Gastrocnemius medialis (tissue), 4 donors: Measurements from ENCODE around the gene BTBD16. TPM values are rescaled to one million over a fixed set of nuclear protein-coding genes. Genes with fewer than 3 reads are reported as not detected.
A peak's percentile ranks its signal among the peaks of the same experiment; 100 is the strongest.

Experiments
- ATAC-seq, 2 donors: fragments of 150-250 bp; one replicate each; pipeline ENCODE4 v1.9.1; 2016
- DNase-seq, 2 donors: peaks; one replicate each; pipeline ENCODE4 v3.0.0-alpha.2; 2019
- H3K27ac ChIP-seq, 4 donors: fragments of 200-600 bp; sonication (generic); 1 replicate in 1 of 4; 2 replicates in 3 of 4; pipeline ENCODE4 v1.5.1; 2016 to 2018; ENCODE audit warnings: mild to moderate bottlenecking in 2 of 4, moderate library complexity in 1 of 4
- H3K27me3 ChIP-seq, 3 donors: fragments of 200-600 bp; sonication (generic) in 2 of 3; 1 replicate in 1 of 3; 2 replicates in 2 of 3; pipeline versions ENCODE4 v1.5.1 to v1.6.0; 2016 to 2019; ENCODE audit warnings: mild to moderate bottlenecking in 1 of 3, moderate library complexity in 1 of 3
- H3K36me3 ChIP-seq, 2 donors: fragments of 200-600 bp; sonication (generic) in 1 of 2; one replicate each; pipeline ENCODE4 v1.5.1; 2017 to 2018
- H3K4me1 ChIP-seq, 2 donors: fragments of 200-600 bp; sonication (generic) in 1 of 2; one replicate each; pipeline ENCODE4 v1.5.1; 2016 to 2017; ENCODE audit warnings: mild to moderate bottlenecking in 2 of 2
- H3K4me3 ChIP-seq, 4 donors: fragments of 200-600 bp; sonication (generic) in 3 of 4; 1 replicate in 1 of 4; 2 replicates in 3 of 4; pipeline ENCODE4 v1.5.1; 2016 to 2019; ENCODE audit warnings: mild to moderate bottlenecking in 2 of 4
- H3K9me3 ChIP-seq, 3 donors: fragments of 200-600 bp; sonication (generic) in 2 of 3; 1 replicate in 1 of 3; 2 replicates in 2 of 3; pipeline ENCODE4 v1.5.1; 2016 to 2019
- CTCF ChIP-seq, 5 experiments: fragments of 450-650 bp in 3 of 5; fragments of 200-600 bp in 2 of 5; sonication (generic) in 2 of 5; IDR thresholded peaks in 4 of 5; conservative IDR thresholded peaks in 1 of 5; 1 replicate in 4 of 5; 2 replicates in 1 of 5; pipeline ENCODE4 v1.5.1; 2016 to 2019; ENCODE audit warnings: antibody characterized with exemption in 5 of 5, mild to moderate bottlenecking in 3 of 5, moderate library complexity in 3 of 5
- POLR2A ChIP-seq, 2 donors: fragments of 450-650 bp; IDR thresholded peaks; one replicate each; pipeline ENCODE4 v1.6.1; 2017; ENCODE audit warnings: antibody characterized with exemption in 2 of 2, mild to moderate bottlenecking in 2 of 2, moderate library complexity in 2 of 2
- in situ Hi-C, 4 donors: fragments of 200-750 bp; cut with MboI; loops; one replicate each; pipeline versions ENCODE4 v1.15.0 to v1.8.0; 2017; ENCODE audit warnings: low sequenced_read_pairs in 4 of 4
- intact Hi-C: fragments of 100-400 bp; cut with DNase I; formaldehyde crosslinking; loops from one replicate; pipeline ENCODE4 v1.15.1; 2023; ENCODE audit warnings: low total_unique reads
- total RNA-seq, 4 donors: library from RNA; depleted of rRNA; stranded (reverse); fragments of >200 nt; gene quantifications; one replicate each; pipeline versions ENCODE4 v1.1.0 to v1.2.3, GENCODE V29; 2016

The BTBD16 gene
- total RNA-seq, 4 donors from 2014 or later = 0.46 to 0.55 TPM; not detected in 2

GRCh38 chr10:122233857-122234348 is 37.2 kb upstream of the BTBD16 start:
- H3K27ac ChIP-seq = peak overlapping the region; percentile 83 to 95 (median 86)
- in situ Hi-C loops = no loop called here
- ATAC-seq = peak; percentile 63 to 68
- H3K36me3 ChIP-seq = peaks cover 0 to 53% of the 10 kb centered on the region in 2 donors
- TF ChIP-seq CTCF (IDR thresholded peaks at IDR 0.05 in 4 of 5, conservative IDR thresholded peaks at IDR 0.05 in 1 of 5) (peak in 1 of 5 experiments; percentile 31), POLR2A (IDR thresholded peaks at IDR 0.05) (peak in 1 of 2 donors; percentile 11)
- H3K27me3 ChIP-seq = no peaks in the 10 kb centered on the region
- intact Hi-C loops = loop anchor here (2.0 to 10.0 kb wide), 2 partner anchors 83 to 179 kb away; no protein-coding TSS in a partner anchor
- DNase-seq = peak; percentile 81 to 85
- H3K4me1 ChIP-seq = peaks cover 34% of the 10 kb centered on the region in 2 donors
- H3K9me3 ChIP-seq = no peaks in the 10 kb centered on the region
- no peak overlapping the region for H3K4me3 ChIP-seq

DNA sequence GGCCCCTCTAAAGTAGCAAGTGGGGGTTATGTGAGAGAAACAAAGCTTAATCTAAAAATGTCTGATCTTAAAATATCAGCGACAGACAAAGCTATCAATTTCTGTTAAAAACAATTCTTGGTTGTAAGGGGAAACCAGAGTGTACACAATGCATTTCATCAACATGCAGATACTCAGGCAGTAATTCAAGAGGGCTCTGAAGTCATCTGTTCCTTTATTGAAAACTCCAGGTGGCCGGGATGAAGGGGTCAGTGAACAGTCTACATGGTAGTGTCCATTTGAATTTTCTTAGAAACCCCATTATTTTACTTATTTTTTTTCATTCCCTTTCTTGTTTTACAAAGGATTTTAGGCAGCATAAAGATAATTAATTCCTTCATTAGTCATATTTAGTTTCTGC is 36.7 kb upstream of the BTBD16 start:
- H3K9me3 ChIP-seq = no peaks in the 10 kb centered on the region
- intact Hi-C loops = loop anchor here (10.0 kb wide), 1 partner anchor 180 kb away; no protein-coding TSS in a partner anchor
- DNase-seq (peak in 1 of 2 donors; percentile 44), ATAC-seq (peak; percentile 72 to 83)
- H3K36me3 ChIP-seq = peaks cover 0 to 53% of the 10 kb centered on the region in 2 donors
- peak overlapping the region; percentile 83 to 95 (median 86) for H3K27ac ChIP-seq
- no peaks in the 10 kb centered on the region for H3K27me3 ChIP-seq
- in situ Hi-C loops = no loop called here
- TF ChIP-seq CTCF (IDR thresholded peaks at IDR 0.05 in 4 of 5, conservative IDR thresholded peaks at IDR 0.05 in 1 of 5) (no peak), POLR2A (IDR thresholded peaks at IDR 0.05) (peak in 1 of 2 donors; percentile 34)
- peaks cover 34% of the 10 kb centered on the region in 2 donors for H3K4me1 ChIP-seq
- H3K4me3 ChIP-seq = no peak overlapping the region

GRCh38 chr10:122236690-122237306 is 34.3 kb upstream of the BTBD16 start:
- H3K36me3 ChIP-seq = peaks cover 0 to 59% of the 10 kb centered on the region in 2 donors

DNA sequence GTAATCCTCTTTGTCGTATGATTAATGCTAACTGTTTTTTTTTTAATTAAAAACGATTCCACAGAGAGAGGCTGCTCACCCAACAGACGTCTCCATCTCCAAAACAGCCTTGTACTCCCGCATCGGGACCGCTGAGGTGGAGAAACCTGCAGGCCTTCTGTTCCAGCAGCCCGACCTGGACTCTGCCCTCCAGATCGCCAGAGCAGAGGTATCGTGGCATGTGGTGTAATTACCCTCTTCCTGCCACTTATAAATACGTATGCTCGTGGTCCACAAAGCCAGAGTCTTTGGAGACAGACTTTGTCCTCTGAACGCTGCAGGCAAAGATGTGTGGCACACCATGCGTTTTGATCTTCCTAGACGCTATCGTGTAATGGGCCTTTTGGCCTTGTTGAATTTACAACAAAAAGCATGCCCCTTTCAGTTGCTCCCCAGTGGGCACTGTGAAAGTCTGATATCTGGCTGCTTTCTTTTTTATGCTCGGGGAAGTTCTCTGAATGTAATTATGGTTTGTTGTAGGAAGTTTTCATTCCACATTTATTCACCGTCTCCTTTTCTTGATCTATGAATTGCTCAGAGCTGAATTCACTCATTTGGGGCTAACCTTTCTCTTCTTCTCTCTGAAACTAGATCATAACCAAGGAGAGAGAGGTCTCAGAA is 33.6 kb upstream of the BTBD16 start:
- intact Hi-C loops = loop anchor here (10.0 kb wide), 1 partner anchor 183 kb away; no protein-coding TSS in a partner anchor
- TF ChIP-seq POLR2A (IDR thresholded peaks at IDR 0.05) (no peak), CTCF (IDR thresholded peaks at IDR 0.05 in 4 of 5, conservative IDR thresholded peaks at IDR 0.05 in 1 of 5) (no peak)
- DNase-seq = no peak
- no peak for ATAC-seq
- in situ Hi-C loops = no loop called here
- Histone ChIP-seq H3K27ac (peak overlapping the region in 1 of 4 donors; percentile 95), H3K36me3 (peaks cover 0 to 65% of the 10 kb centered on the region in 2 donors), H3K9me3 (no peaks in the 10 kb centered on the region), H3K27me3 (no peaks in the 10 kb centered on the region), H3K4me1 (peaks cover 22 to 23% of the 10 kb centered on the region in 2 donors), H3K4me3 (no peak overlapping the region)

More at GRCh38 chr10:122236690-122237306, 34.3 kb upstream of the BTBD16 start:
- in situ Hi-C loops (no loop called here), intact Hi-C loops (loop anchor here (10.0 kb wide), 1 partner anchor 182 kb away; no protein-coding TSS in a partner anchor)
- Histone ChIP-seq H3K27ac (peak overlapping the region in 2 of 4 donors; percentile 7 to 95), H3K27me3 (no peaks in the 10 kb centered on the region), H3K4me1 (peaks cover 28 to 30% of the 10 kb centered on the region in 2 donors), H3K4me3 (no peak overlapping the region), H3K9me3 (no peaks in the 10 kb centered on the region)
- no peak for DNase-seq
- no peak for ATAC-seq
- TF ChIP-seq CTCF (IDR thresholded peaks at IDR 0.05 in 4 of 5, conservative IDR thresholded peaks at IDR 0.05 in 1 of 5) (no peak), POLR2A (IDR thresholded peaks at IDR 0.05) (no peak)
